Tibial nerve (tissue), 4 donors: ENCODE measurements around the gene MBD3L3.
"Not testable (repeated sequence)": the region's sequence is repeated elsewhere in the genome, so short reads cannot be mapped to it uniquely, and the experiment has no call there.

Experiments
- CTCF ChIP-seq, 5 experiments: fragments of 200-600 bp in 3 of 5; fragments of 450-650 bp in 2 of 5; sonication (generic) in 3 of 5; IDR thresholded peaks; one replicate each; pipeline ENCODE4 v1.5.1; 2016 to 2019; ENCODE audit warnings: antibody characterized with exemption in 5 of 5, mild to moderate bottlenecking in 3 of 5, moderate library complexity in 2 of 5
- EP300 ChIP-seq, 2 donors: sonication (generic); formaldehyde crosslinking; IDR thresholded peaks; one replicate each; pipeline ENCODE4 v1.6.1; 2017; ENCODE audit warnings: antibody characterized with exemption in 2 of 2, mild to moderate bottlenecking in 1 of 2
- POLR2A ChIP-seq, 2 donors: fragments of 450-650 bp; IDR thresholded peaks; one replicate each; pipeline ENCODE4 v1.6.1; 2017; ENCODE audit warnings: antibody characterized with exemption in 2 of 2, mild to moderate bottlenecking in 2 of 2, moderate library complexity in 2 of 2

GRCh38 chr19:7052896-7053295 lies 5.6 kb downstream of the MBD3L3 start:
- TF ChIP-seq POLR2A, CTCF, EP300 (IDR thresholded peaks at IDR 0.05): not testable (repeated sequence)
